Cardiac septum (tissue), 1 donor: ENCODE results near the gene CLK1. TPM values are rescaled to one million over a fixed set of nuclear protein-coding genes. Genes with fewer than 3 reads are reported as not detected.

Experiments
- DNase-seq: peaks from one replicate; pipeline ENCODE4 v3.0.0-alpha.2; 2020; ENCODE audit warnings: low spot score
- intact Hi-C: fragments of 100-400 bp; cut with DNase I; formaldehyde crosslinking; loops from one replicate; pipeline ENCODE4 v1.14.0; 2022
- total RNA-seq: library from RNA; stranded (reverse); fragmentation: NEBNext Ultra II Directional; extraction: Animal tissue kit (Norgen Biotek cat#: 25700); gene quantifications from one replicate; pipeline ENCODE4 v1.2.1, GENCODE V29; 2021
- donor health status: DM: no; HTN: no; CAD: no.

Gene CLK1
- total RNA-seq, 1 donor from 2014 or later = 58.3 TPM

DNA sequence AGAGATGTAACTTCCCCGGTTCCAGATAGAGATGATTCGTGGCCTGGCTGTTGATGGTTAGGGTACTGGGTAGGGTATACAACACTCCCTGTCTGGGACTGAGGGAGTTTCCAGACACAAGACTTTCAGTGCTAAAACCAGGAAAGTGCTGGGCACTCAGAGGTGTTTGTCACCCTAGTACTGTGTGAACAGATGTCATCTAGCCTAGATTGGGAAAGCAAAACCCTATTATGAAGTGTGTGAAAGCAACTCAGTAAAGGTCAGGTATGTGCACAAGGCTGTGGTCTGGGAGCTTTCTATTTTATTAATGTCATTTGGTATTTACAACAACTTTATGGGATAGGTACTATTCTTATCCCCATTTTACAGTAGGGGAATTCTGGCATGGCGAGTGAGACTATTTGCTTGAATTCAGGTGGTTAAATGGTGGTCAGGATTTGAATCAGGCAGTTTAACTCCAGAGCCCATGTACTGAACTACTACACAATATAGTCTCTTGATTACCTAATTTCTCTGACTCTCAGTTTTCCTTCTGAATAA lies 50.1 kb downstream of the CLK1 start:
- intact Hi-C loops = loop anchor here (5.0 kb wide), 1 partner anchor 638 kb away; the partner anchor contains the start of genes STRADB and TRAK2
- DNase-seq = no peak

DNA sequence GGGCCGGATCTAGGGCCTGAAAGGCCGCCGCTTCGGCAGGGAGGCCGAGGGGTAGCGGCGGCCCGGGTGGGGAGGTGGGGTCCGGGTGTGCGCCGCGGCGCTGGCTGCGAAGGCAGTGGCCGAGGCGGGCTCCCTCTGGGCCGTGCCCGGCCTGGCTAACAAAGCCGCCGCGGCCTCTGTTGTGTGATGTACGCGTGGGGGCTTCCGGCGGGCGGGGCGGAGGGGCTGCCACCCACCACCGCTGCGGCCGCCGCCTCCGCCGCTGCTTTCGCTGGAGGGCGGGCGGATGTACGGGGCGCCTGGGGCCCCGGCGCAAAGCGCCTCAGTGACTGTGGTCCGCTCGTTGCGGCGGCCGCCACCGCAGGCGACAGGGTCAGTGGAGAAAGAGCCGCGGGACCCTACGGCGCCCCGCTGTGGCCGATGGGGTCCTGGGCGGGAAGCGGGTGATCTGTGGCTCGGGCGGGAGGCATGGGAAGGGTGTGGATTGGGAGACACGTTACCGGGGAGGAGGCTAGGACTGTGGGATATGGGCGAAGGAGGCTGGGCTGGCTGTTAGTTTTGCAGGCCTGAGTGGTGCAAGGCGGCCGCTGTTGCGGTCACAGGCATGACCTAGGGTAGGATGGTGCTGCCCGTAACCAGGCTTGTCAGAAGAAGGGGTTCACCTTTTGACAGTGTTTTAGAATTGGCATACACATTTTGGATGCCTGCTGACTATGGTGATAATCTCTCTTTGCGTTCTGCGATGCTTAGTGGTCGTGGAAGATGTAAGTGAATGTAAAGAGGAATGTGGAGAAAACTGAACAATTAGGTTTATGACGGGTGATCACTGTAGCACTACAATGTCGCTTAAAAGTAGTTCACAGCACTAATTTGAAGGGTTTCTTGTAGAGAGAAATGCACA lies 52.1 kb downstream of the CLK1 start:
- DNase-seq = peak; percentile 88
- intact Hi-C loops = loop anchor here (1.0 to 5.0 kb wide), 2 partner anchors 99 to 640 kb away; partner anchors contain the start of genes STRADB and TRAK2

DNA sequence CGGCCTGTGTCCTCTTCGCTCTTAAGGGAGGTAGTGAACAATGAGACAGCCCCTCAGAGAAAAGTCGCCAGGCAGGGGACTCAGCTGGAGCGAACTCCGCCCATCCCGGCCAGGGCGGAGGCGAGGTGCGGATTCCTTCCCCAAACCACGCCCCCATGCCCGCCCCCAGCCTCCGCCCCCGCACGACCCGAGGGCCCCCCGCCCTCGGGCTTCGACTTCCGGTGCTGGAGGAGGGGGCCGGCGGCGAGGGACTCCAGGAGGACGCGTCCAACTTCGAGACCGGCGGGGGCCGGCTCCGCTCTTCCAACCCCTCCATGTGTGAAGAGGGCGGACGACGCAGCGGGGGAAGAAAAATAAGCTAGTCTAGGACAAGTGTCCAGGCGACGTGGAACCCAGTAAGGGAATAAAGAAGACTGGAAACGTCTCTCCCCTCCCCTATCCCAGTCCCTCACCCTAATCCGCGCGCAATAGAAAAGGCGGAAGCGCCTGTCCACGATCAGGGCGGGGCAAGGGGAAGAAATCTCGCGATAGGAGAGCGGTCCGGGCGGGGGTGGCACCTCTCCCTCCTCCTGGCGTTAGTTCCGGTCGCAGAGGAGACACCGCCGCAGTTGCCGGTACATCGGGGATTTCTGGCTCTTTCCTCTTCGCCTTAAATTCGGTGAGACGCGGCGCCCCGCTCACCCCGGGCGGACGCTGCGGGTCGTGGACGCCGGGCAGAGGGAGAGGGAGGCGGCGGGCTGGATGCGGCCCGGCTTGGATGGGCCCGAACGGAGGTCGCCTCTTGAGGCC lies 52.9 kb downstream of the CLK1 start, which contains the start of gene BZW1:
BZW1 (plus strand) TSS at position 578 of the 789 bp plus-strand sequence. CDS start 1,308 bp downstream, outside the sequence.
- intact Hi-C loops = loop anchor here (1.0 to 5.0 kb wide), 5 partner anchors 53 to 641 kb away; partner anchors contain the start of genes CLK1, NIF3L1, PPIL3 and STRADB
- DNase-seq = peak; percentile 99

DNA sequence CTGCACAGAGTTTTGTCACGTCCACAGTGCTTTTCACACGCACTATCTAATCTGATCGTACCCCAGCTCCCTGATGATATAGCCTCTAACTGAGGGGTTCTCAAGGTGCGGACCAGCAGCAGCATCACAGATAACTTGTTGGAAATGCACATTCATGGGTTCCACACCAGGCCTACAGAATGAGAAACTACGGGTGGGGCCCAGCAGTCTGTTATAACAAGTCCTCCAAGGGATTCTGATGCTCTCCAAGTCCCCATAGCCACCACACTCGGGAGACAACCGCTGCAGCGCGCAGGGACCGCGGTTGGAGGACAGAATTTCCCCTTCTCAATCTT lies 53.5 kb downstream of the CLK1 start:
- intact Hi-C loops = loop anchor here (1.0 to 5.0 kb wide), 4 partner anchors 53 to 641 kb away; partner anchors contain the start of genes CLK1, NIF3L1, PPIL3 and STRADB
- no peak for DNase-seq

DNA sequence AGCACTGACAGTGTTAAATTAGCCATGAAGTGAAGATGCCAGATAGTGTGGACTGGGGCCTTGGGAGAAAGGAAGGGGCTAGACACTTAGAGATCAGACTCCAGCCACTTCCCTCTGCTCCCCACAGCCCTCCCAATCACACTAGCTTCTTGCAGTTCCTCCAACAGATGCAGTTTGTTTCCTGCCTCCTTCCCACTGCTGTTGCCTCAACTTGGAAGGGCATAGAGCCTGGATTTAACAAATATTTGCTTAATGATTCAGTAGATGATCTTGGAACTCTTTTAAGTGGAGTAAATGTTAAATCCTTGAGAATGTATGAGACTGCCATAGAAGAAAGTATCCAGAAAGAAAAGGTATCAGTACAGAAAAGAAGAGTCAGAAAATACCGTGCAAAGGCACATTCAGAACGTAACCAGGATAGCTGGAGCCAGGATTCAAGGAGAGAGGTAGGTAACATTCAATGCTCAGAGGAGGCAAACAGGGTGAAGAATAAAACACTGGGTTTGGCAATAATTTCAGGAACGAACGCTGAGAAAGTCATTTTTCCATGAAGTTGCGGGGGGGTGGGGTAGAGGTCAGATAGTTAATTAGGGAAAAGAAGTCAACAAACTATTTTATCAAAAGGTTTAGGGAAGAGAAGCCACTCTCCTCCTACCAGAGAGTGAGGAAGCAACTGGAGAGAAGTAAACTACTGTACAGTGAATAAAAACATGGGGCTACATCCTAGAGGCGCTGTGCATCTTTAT lies 54.0 kb downstream of the CLK1 start:
- intact Hi-C loops = loop anchor here (2.0 to 5.0 kb wide), 2 partner anchors 68 to 642 kb away; partner anchors contain the start of genes STRADB and TRAK2
- DNase-seq = no peak

DNA sequence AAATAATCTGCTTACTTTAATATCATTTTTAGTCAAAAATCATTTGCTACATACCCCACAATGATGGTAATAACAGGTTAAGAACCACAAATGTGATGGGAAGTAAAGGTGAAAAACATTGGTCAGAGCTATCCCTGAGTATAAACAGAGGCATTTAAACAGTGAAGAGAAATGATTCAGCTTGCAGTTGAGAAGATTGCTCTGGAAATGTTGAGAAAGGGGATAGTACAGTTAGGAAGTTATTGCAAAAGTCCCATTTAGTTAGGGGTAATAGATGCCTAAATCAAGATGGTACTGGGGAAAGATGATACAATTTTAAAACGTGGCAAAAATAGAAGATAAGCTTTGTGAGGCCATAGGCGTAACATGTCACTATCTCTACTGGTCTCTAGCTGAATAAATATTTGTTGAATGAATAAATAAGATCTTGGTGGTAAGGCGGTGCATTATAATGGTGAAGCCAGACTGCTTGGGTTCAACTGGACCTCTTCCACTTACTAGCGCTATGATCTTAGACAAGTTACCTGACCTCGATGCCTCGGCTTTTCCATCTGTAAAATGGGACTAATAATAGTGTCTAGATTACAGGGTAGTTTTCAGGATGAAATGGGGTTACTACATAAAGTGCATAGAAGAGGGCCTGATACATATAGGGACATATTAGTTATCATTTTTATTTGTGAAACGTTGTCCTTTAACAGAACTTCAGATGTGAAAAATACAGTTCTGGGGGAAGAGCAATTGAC lies 54.8 kb downstream of the CLK1 start:
- no peak for DNase-seq
- intact Hi-C loops = loop anchor here (2.0 to 5.0 kb wide), 2 partner anchors 67 to 643 kb away; partner anchors contain the start of genes STRADB and TRAK2

Other genes starting within 250 kb of the CLK1 start
- gene BZW1, start 52.7 kb downstream of the CLK1 start, total RNA-seq = 99.3 TPM
- 19.4 TPM for gene PPIL3, start 24.4 kb upstream of the CLK1 start, total RNA-seq
- gene NIF3L1, start 24.7 kb upstream of the CLK1 start, total RNA-seq = 19.1 TPM
- 24.9 TPM for gene ORC2, start 99.0 kb upstream of the CLK1 start, total RNA-seq
- gene HYCC2, start 207.0 kb upstream of the CLK1 start, total RNA-seq = 14.2 TPM
- gene NDUFB3, start 207.3 kb upstream of the CLK1 start, total RNA-seq = 278 TPM